Muscle layer of duodenum (tissue), 2 donors: ENCODE measurements around the gene DDHD1.

Experiments used
- H3K27ac ChIP-seq: one replicate; pipeline ENCODE4 v1.7.0; 2013; ENCODE audit warnings: mild to moderate bottlenecking, low read length
- H3K27me3 ChIP-seq: one replicate; pipeline ENCODE4 v1.7.0; 2013; ENCODE audit warnings: low read depth, mild to moderate bottlenecking, control low read depth, low read length
- H3K36me3 ChIP-seq, 2 donors: one replicate each; pipeline ENCODE4 v1.7.0; 2013; ENCODE audit warnings: low read length in 2 of 2, control low read depth in 1 of 2, mild to moderate bottlenecking in 1 of 2; ENCODE audit not compliant: insufficient read depth in 2 of 2, control insufficient read depth in 1 of 2
- H3K4me1 ChIP-seq, 2 donors: one replicate each; pipeline ENCODE4 v1.7.0; 2013; ENCODE audit warnings: low read length in 2 of 2, mild to moderate bottlenecking in 2 of 2, control low read depth in 1 of 2, moderate library complexity in 1 of 2; ENCODE audit not compliant: insufficient read depth in 2 of 2, control insufficient read depth in 1 of 2
- H3K4me3 ChIP-seq, 2 donors: one replicate each; pipeline ENCODE4 v1.7.0; 2013; ENCODE audit warnings: low read length in 2 of 2, low read depth in 1 of 2, mild to moderate bottlenecking in 1 of 2
- H3K9me3 ChIP-seq, 2 donors: one replicate each; pipeline ENCODE4 v1.7.0; 2013; ENCODE audit warnings: low read length in 2 of 2, control low read depth in 1 of 2, mild to moderate bottlenecking in 1 of 2; ENCODE audit not compliant: control insufficient read depth in 1 of 2
- donor health status: healthy.

The DDHD1 gene

GRCh38 chr14:52987042-52987441 is 166.1 kb downstream of the DDHD1 start:
- H3K27me3 ChIP-seq = no peaks in the 10 kb centered on the region
- H3K4me3 ChIP-seq = no peak overlapping the region
- H3K4me1 ChIP-seq = no peaks in the 10 kb centered on the region
- H3K36me3 ChIP-seq = no peaks in the 10 kb centered on the region
- no peak overlapping the region for H3K27ac ChIP-seq
- H3K9me3 ChIP-seq = no peaks in the 10 kb centered on the region
